CD4-positive, alpha-beta T cell treated with Interleukin-4 for 1 hour (primary cell): ENCODE data around the gene FCGR2B.
A peak's percentile ranks its signal among the peaks of the same experiment; 100 is the strongest.
"Not testable (repeated sequence)": the region's sequence is repeated elsewhere in the genome, so short reads cannot be mapped to it uniquely, and the experiment has no call there.

Experiments used
- DNase-seq, 2 donors: peaks; one replicate each; pipeline ENCODE4 v3.0.0-alpha.2; 2020 to 2022

FCGR2B gene

GRCh38 chr1:161647507-161648360 is 15.2 kb upstream of the FCGR2B start:
- DNase-seq = peak in 1 of 2 donors; percentile 58

- DNase-seq = not testable (repeated sequence)
Measured at GRCh38 chr1:161653541-161653940, 9.4 kb upstream of the FCGR2B start.

GRCh38 chr1:161653971-161654370 is 9.0 kb upstream of the FCGR2B start:
- DNase-seq = not testable (repeated sequence)

GRCh38 chr1:161658524-161658923 is 4.4 kb upstream of the FCGR2B start:
- DNase-seq = not testable (repeated sequence)

- peak in 1 of 2 donors; percentile 19 for DNase-seq
Measured at GRCh38 chr1:161661660-161662311, 1.2 kb upstream of the FCGR2B start.

- not testable (repeated sequence) for DNase-seq
Measured at GRCh38 chr1:161663569-161663968, 626 bp downstream of the FCGR2B start.

- not testable (repeated sequence) for DNase-seq
Measured at GRCh38 chr1:161664689-161665088, 1.7 kb downstream of the FCGR2B start.

- DNase-seq = not testable (repeated sequence)
Measured at GRCh38 chr1:161671045-161672020, 8.4 kb downstream of the FCGR2B start.

- not testable (repeated sequence) for DNase-seq
Measured at GRCh38 chr1:161673437-161673836, 10.5 kb downstream of the FCGR2B start.

- not testable (repeated sequence) for DNase-seq
Measured at GRCh38 chr1:161674447-161674846, 11.5 kb downstream of the FCGR2B start.

- not testable (repeated sequence) for DNase-seq
Measured at GRCh38 chr1:161674908-161675307, 12.0 kb downstream of the FCGR2B start.

- DNase-seq = no peak
Measured at GRCh38 chr1:161676441-161676840, 13.5 kb downstream of the FCGR2B start.

GRCh38 chr1:161676958-161677689 is 14.2 kb downstream of the FCGR2B start:
- DNase-seq = no peak

GRCh38 chr1:161678500-161678899 is 15.6 kb downstream of the FCGR2B start:
- no peak for DNase-seq

- DNase-seq = no peak
Measured at GRCh38 chr1:161681879-161682278, 18.9 kb downstream of the FCGR2B start.

GRCh38 chr1:161688946-161689345 is 26.0 kb downstream of the FCGR2B start:
- no peak for DNase-seq

GRCh38 chr1:161691846-161692245 is 28.9 kb downstream of the FCGR2B start:
- DNase-seq = no peak

GRCh38 chr1:161693020-161693712 is 30.2 kb downstream of the FCGR2B start:
- DNase-seq = not testable (repeated sequence)

GRCh38 chr1:161698302-161698701 is 35.4 kb downstream of the FCGR2B start:
- not testable (repeated sequence) for DNase-seq

GRCh38 chr1:161702250-161702649 is 39.3 kb downstream of the FCGR2B start:
- DNase-seq = no peak

GRCh38 chr1:161705537-161705936 is 42.6 kb downstream of the FCGR2B start:
- peak in 1 of 2 donors; percentile 43 for DNase-seq
